HEK293 (cell line): ENCODE results near the gene ATP2A3.
A peak's percentile ranks its signal among the peaks of the same experiment; 100 is the strongest.

ENCODE experiments used
- CTCF ChIA-PET: fragments of 350-600 bp; formaldehyde crosslinking; extraction: SDS; loops from one replicate; lab custom pipeline; 2021; ENCODE audit warnings: antibody characterized with exemption; lab: Yijun Ruan, JAX
- POLR2A ChIA-PET: fragments of 300-600 bp; formaldehyde crosslinking; extraction: SDS; loops from one replicate; lab custom pipeline; 2020; ENCODE audit warnings: antibody characterized with exemption, inconsistent platforms; lab: Yijun Ruan, JAX
- H3K27ac ChIP-seq: fragments of 200-500 bp; sonication (Bioruptor generic); 2 replicates; pipeline ENCODE4 v1.5.1; 2014; ENCODE audit warnings: low read depth, low read length, control low read depth, inconsistent platforms; ENCODE audit errors: extremely low read depth
- H3K36me3 ChIP-seq, 2 experiments: fragments of 200-500 bp in 1 of 2; sonication (Bioruptor generic) in 1 of 2; 1 replicate in 1 of 2; 2 replicates in 1 of 2; pipeline ENCODE4 v1.5.1; 2014 to 2017; ENCODE audit warnings: inconsistent platforms in 2 of 2, low read length in 2 of 2; ENCODE audit not compliant: control insufficient read depth in 2 of 2, insufficient read depth in 1 of 2
- H3K4me1 ChIP-seq: fragments of 200-500 bp; sonication (Bioruptor generic); 2 replicates; pipeline ENCODE4 v1.5.1; 2014; ENCODE audit warnings: mild to moderate bottlenecking, low read length, inconsistent platforms; ENCODE audit not compliant: control insufficient read depth, insufficient read depth
- H3K4me3 ChIP-seq: 2 replicates; pipeline ENCODE4 v1.5.1; 2011; ENCODE audit warnings: low read depth, mild to moderate bottlenecking, control low read depth, low read length, moderate library complexity
- H3K9me3 ChIP-seq: fragments of 200-500 bp; sonication (Bioruptor generic); 2 replicates; pipeline ENCODE4 v1.5.1; 2014; ENCODE audit warnings: low read depth, low read length, inconsistent platforms; ENCODE audit not compliant: control insufficient read depth, insufficient read depth
- BCL11A ChIP-seq: fragments of 450-650 bp; formaldehyde crosslinking; IDR thresholded peaks from 2 replicates; pipeline ENCODE4 v1.5.1; 2016; ENCODE audit warnings: low read depth, missing biosample characterization, missing genetic modification characterization
- BCL11B ChIP-seq: fragments of 450-650 bp; formaldehyde crosslinking; IDR thresholded peaks from 2 replicates; pipeline ENCODE4 v1.5.1; 2016; ENCODE audit warnings: low read depth, missing biosample characterization, missing genetic modification characterization
- GLI2 ChIP-seq: fragments of 450-650 bp; formaldehyde crosslinking; IDR thresholded peaks from 2 replicates; pipeline ENCODE4; 2017; ENCODE audit warnings: missing biosample characterization, missing genetic modification characterization, low read depth, borderline replicate concordance
- HOXD13 ChIP-seq: sonication (generic); formaldehyde crosslinking; IDR thresholded peaks from 2 replicates; pipeline ENCODE4 v1.8.0; 2022; ENCODE audit warnings: missing genetic modification reagents, borderline replicate concordance
- ZFP69B ChIP-seq: fragments of 450-650 bp; formaldehyde crosslinking; IDR thresholded peaks from 2 replicates; pipeline ENCODE4 v1.5.1; 2016; ENCODE audit warnings: missing biosample characterization, missing genetic modification characterization
- ZNF10 ChIP-seq: fragments of 450-650 bp; formaldehyde crosslinking; IDR thresholded peaks from 2 replicates; pipeline ENCODE4 v1.5.1; 2017; ENCODE audit warnings: missing biosample characterization, missing genetic modification characterization
- ZNF19 ChIP-seq: fragments of 450-650 bp; formaldehyde crosslinking; IDR thresholded peaks from 2 replicates; pipeline ENCODE4; 2016; ENCODE audit warnings: missing biosample characterization, missing genetic modification characterization, low read depth
- ZNF311 ChIP-seq: fragments of 450-650 bp; formaldehyde crosslinking; IDR thresholded peaks from 2 replicates; pipeline ENCODE4 v1.5.1; 2017; ENCODE audit warnings: missing biosample characterization, missing genetic modification characterization, borderline replicate concordance
- ZNF391 ChIP-seq: fragments of 450-650 bp; formaldehyde crosslinking; IDR thresholded peaks from 2 replicates; pipeline ENCODE4 v1.5.1; 2016; ENCODE audit warnings: low read depth, missing biosample characterization, missing genetic modification characterization, borderline replicate concordance
- ZNF404 ChIP-seq: fragments of 450-650 bp; formaldehyde crosslinking; IDR thresholded peaks from 2 replicates; pipeline ENCODE4 v1.5.1; 2017; ENCODE audit warnings: missing biosample characterization, missing genetic modification characterization
- ZNF544 ChIP-seq: fragments of 450-650 bp; formaldehyde crosslinking; IDR thresholded peaks from 2 replicates; pipeline ENCODE4 v1.5.0; 2017; ENCODE audit warnings: missing biosample characterization, missing genetic modification characterization
- ZSCAN16 ChIP-seq: fragments of 450-650 bp; formaldehyde crosslinking; IDR thresholded peaks from 2 replicates; pipeline ENCODE4 v1.5.1; 2016; ENCODE audit warnings: missing biosample characterization, missing genetic modification characterization
- TF ChIP-seq, protein P1 (sequence below): fragments of 450-650 bp; formaldehyde crosslinking; optimal IDR thresholded peaks from 2 replicates; pipeline ENCODE3; 2016; ENCODE audit warnings: missing biosample characterization, mild to moderate bottlenecking, missing genetic modification characterization
- TF ChIP-seq, protein P2 (sequence below): fragments of 450-650 bp; formaldehyde crosslinking; IDR thresholded peaks from 2 replicates; pipeline ENCODE4 v1.5.1; 2016; ENCODE audit warnings: missing biosample characterization, missing genetic modification characterization
- TF ChIP-seq, protein P3 (sequence below): fragments of 450-650 bp; formaldehyde crosslinking; IDR thresholded peaks from 2 replicates; pipeline ENCODE4 v1.5.1; 2016; ENCODE audit warnings: missing biosample characterization, missing genetic modification characterization
- TF ChIP-seq, protein P4 (sequence below): fragments of 450-650 bp; formaldehyde crosslinking; IDR thresholded peaks from 2 replicates; pipeline ENCODE4 v1.5.1; 2016; ENCODE audit warnings: missing biosample characterization, missing genetic modification characterization, borderline replicate concordance

The ATP2A3 gene

DNA sequence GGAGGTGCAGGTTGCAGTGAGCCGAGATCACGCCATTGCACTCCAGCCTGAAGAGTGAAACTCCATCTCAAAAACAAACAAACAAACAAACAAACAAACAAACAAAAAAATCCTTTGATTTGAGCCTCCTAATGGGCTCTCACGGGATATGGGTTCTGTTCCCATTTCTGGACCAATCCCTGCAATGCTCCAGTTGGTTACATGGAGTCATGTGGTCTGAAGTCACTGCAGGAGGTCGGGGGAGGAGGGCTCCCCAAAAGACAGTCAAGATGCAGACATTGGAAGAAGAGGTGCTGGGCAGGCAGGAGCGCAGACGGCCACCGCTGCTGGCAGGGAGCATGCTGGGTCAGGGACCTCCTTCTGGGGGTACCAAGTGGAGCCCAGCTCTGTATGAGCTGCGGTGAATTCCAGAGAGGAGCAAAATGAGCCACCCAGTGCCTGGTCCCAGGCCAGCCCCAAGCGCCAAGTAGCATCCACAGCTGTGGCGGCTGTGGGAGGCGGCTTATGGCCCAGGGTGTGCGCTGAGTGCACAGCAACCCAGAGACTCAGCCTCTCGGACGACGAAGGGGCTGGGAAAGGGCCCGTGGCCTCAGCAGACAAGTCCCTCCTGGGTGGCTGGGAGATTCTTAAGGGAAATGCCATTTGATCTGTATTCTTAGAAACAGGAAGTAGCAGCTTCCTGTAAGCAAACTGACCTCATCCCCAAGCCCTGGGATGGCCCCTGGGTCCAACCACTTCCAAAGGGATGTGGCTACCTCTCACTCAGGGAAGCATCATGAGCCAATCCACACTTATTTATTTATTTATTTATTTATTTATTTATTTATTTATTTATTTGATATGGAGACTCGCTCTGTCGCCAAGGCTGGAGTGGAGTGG lies 19.6 kb upstream of the ATP2A3 start (continued):
- TF ChIP-seq, protein P1, sequence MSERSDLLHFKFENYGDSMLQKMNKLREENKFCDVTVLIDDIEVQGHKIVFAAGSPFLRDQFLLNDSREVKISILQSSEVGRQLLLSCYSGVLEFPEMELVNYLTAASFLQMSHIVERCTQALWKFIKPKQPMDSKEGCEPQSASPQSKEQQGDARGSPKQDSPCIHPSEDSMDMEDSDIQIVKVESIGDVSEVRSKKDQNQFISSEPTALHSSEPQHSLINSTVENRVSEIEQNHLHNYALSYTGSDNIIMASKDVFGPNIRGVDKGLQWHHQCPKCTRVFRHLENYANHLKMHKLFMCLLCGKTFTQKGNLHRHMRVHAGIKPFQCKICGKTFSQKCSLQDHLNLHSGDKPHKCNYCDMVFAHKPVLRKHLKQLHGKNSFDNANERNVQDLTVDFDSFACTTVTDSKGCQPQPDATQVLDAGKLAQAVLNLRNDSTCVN (tag by site-specific recombination), result no peak
- no peak for TF ChIP-seq ZNF544 (tag by site-specific recombination)
- TF ChIP-seq GLI2 (tag by site-specific recombination), result peak; percentile 67; the same call in 1 of the 2 replicates
- TF ChIP-seq ZNF19 (tag by site-specific recombination), result 0 out of 2 replicates have a peak, but pooled peaks have one; percentile 37

DNA sequence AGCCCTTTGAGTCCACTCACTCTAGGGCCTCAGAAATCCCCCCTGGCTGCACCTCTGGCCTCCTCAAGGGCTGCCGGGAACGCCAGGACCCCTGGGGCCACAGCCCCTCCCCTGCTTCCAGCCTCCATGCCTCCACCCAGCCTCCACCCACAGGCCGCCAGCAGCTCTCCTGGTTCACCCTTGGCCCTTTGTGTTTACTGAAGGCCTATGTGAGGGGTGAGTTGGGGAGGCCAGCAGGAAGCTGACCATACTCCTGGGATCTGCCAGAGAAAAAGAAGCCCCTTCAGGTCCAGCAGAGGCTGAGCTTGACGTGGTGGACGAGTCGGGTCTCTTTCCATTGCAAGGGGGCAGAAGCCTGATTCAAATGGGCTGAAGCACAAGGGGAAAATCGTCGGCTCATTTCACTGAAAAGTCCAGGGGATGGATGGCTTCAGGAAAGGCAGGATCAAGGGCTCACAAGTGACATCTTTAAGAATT lies 18.3 kb upstream of the ATP2A3 start:
- ChIA-PET POLR2A (no interaction called here), CTCF (interaction anchor here (0.6 kb wide), 1 partner anchor 13 kb away, joined by 4 read pairs; no protein-coding TSS in a partner anchor)
- Histone ChIP-seq H3K9me3 (no peaks in the 10 kb centered on the region), H3K4me3 (no peak overlapping the region), H3K27ac (no peak overlapping the region), H3K36me3 (no peaks in the 10 kb centered on the region), H3K4me1 (no peaks in the 10 kb centered on the region)
- TF ChIP-seq ZNF404 (tag by site-specific recombination) (no peak), ZNF10 (no peak), ZNF311 (tag by site-specific recombination) (no peak), BCL11B (tag by site-specific recombination) (no peak), ZNF391 (no peak), ZSCAN16 (no peak), ZFP69B (tag by site-specific recombination) (no peak), BCL11A (tag by site-specific recombination) (no peak), HOXD13 (no peak)
- TF ChIP-seq, protein P2, sequence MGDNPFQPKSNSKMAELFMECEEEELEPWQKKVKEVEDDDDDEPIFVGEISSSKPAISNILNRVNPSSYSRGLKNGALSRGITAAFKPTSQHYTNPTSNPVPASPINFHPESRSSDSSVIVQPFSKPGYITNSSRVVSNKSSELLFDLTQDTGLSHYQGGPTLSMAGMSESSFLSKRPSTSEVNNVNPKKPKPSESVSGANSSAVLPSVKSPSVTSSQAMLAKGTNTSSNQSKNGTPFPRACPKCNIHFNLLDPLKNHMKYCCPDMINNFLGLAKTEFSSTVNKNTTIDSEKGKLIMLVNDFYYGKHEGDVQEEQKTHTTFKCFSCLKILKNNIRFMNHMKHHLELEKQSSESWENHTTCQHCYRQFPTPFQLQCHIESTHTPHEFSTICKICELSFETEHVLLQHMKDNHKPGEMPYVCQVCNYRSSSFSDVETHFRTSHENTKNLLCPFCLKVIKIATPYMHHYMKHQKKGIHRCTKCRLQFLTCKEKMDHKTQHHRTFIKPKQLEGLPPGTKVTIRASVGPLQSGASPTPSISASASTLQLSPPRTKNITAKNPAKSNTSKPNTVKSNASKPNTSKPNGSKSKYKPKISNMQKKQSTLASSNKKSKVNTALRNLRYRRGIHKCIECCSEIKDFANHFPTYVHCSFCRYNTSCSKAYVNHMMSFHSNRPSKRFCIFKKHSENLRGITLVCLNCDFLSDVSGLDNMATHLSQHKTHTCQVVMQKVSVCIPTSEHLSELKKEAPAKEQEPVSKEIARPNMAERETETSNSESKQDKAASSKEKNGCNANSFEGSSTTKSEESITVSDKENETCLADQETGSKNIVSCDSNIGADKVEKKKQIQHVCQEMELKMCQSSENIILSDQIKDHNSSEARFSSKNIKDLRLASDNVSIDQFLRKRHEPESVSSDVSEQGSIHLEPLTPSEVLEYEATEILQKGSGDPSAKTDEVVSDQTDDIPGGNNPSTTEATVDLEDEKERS (tag by site-specific recombination), result no peak
- TF ChIP-seq, protein P3, sequence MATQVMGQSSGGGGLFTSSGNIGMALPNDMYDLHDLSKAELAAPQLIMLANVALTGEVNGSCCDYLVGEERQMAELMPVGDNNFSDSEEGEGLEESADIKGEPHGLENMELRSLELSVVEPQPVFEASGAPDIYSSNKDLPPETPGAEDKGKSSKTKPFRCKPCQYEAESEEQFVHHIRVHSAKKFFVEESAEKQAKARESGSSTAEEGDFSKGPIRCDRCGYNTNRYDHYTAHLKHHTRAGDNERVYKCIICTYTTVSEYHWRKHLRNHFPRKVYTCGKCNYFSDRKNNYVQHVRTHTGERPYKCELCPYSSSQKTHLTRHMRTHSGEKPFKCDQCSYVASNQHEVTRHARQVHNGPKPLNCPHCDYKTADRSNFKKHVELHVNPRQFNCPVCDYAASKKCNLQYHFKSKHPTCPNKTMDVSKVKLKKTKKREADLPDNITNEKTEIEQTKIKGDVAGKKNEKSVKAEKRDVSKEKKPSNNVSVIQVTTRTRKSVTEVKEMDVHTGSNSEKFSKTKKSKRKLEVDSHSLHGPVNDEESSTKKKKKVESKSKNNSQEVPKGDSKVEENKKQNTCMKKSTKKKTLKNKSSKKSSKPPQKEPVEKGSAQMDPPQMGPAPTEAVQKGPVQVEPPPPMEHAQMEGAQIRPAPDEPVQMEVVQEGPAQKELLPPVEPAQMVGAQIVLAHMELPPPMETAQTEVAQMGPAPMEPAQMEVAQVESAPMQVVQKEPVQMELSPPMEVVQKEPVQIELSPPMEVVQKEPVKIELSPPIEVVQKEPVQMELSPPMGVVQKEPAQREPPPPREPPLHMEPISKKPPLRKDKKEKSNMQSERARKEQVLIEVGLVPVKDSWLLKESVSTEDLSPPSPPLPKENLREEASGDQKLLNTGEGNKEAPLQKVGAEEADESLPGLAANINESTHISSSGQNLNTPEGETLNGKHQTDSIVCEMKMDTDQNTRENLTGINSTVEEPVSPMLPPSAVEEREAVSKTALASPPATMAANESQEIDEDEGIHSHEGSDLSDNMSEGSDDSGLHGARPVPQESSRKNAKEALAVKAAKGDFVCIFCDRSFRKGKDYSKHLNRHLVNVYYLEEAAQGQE (tag by site-specific recombination), result no peak
- TF ChIP-seq, protein P4, sequence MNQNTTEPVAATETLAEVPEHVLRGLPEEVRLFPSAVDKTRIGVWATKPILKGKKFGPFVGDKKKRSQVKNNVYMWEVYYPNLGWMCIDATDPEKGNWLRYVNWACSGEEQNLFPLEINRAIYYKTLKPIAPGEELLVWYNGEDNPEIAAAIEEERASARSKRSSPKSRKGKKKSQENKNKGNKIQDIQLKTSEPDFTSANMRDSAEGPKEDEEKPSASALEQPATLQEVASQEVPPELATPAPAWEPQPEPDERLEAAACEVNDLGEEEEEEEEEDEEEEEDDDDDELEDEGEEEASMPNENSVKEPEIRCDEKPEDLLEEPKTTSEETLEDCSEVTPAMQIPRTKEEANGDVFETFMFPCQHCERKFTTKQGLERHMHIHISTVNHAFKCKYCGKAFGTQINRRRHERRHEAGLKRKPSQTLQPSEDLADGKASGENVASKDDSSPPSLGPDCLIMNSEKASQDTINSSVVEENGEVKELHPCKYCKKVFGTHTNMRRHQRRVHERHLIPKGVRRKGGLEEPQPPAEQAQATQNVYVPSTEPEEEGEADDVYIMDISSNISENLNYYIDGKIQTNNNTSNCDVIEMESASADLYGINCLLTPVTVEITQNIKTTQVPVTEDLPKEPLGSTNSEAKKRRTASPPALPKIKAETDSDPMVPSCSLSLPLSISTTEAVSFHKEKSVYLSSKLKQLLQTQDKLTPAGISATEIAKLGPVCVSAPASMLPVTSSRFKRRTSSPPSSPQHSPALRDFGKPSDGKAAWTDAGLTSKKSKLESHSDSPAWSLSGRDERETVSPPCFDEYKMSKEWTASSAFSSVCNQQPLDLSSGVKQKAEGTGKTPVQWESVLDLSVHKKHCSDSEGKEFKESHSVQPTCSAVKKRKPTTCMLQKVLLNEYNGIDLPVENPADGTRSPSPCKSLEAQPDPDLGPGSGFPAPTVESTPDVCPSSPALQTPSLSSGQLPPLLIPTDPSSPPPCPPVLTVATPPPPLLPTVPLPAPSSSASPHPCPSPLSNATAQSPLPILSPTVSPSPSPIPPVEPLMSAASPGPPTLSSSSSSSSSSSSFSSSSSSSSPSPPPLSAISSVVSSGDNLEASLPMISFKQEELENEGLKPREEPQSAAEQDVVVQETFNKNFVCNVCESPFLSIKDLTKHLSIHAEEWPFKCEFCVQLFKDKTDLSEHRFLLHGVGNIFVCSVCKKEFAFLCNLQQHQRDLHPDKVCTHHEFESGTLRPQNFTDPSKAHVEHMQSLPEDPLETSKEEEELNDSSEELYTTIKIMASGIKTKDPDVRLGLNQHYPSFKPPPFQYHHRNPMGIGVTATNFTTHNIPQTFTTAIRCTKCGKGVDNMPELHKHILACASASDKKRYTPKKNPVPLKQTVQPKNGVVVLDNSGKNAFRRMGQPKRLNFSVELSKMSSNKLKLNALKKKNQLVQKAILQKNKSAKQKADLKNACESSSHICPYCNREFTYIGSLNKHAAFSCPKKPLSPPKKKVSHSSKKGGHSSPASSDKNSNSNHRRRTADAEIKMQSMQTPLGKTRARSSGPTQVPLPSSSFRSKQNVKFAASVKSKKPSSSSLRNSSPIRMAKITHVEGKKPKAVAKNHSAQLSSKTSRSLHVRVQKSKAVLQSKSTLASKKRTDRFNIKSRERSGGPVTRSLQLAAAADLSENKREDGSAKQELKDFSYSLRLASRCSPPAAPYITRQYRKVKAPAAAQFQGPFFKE, result no peak
